Forelimb muscle (tissue), 1 donor: ENCODE measurements around the gene WDR27. TPM values are rescaled to one million over a fixed set of nuclear protein-coding genes. Genes with fewer than 3 reads are reported as not detected.
"Not testable (repeated sequence)": the region's sequence is repeated elsewhere in the genome, so short reads cannot be mapped to it uniquely, and the experiment has no call there.

Experiments used
- DNase-seq: peaks from one replicate; pipeline ENCODE4 v3.0.0-alpha.2; 2013; ENCODE audit warnings: low read depth
- polyA plus RNA-seq: library from polyadenylated mRNA; unstranded; fragments of 120-200 nt; gene quantifications from one replicate; pipeline ENCODE4 v1.2.1, GENCODE V29; 2013; ENCODE audit not compliant: insufficient read length

The WDR27 gene
- polyA plus RNA-seq, 1 donor, result 42.5 TPM

GRCh38 chr6:169604076-169604475 lies 97.8 kb downstream of the WDR27 start:
- DNase-seq, result no peak

DNA sequence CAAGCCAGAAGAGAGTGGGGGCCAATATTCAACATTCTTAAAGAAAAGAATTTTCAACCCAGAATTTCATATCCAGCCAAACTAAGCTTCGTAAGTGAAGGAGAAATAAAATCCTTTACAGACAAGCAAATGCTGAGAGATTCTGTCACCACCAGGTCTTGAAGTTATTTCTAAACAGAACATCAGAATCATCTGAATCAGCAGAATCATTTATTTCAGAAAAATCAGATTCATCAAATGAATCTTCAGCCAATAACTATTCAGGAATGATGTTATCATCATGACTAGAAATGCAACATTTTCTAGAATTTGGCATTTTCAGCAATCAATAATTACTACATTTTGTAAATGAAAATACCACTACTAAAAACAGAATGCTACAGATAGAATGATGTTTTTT lies 100.7 kb downstream of the WDR27 start:
- not testable (repeated sequence) for DNase-seq

- no peak for DNase-seq
Observed at GRCh38 chr6:169592558-169592957, 109.3 kb downstream of the WDR27 start.

DNA sequence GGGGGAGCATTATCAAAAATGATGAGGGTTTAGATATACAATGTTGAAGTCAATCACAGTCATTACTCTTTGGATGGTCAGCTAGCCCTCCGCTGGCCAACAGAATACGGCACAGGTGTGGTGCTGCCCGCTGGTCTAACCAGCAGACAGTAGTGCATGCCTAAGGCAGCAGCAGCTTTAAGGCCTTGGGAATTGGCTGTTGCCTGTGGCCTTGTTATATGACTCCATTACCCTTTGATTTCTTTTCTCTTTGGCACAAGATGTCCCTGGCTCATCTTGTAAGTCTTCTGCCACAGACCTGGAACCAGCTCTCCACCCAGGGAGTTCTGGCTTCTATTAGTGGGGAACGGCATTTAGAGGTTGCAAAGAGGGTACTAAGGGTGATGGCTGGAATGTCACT lies 110.2 kb downstream of the WDR27 start:
- no peak for DNase-seq

- DNase-seq, result no peak
Observed at GRCh38 chr6:169590376-169590939, 111.4 kb downstream of the WDR27 start.

- no peak for DNase-seq
Observed at GRCh38 chr6:169589699-169590257, 112.1 kb downstream of the WDR27 start.

GRCh38 chr6:169589293-169589692 lies 112.5 kb downstream of the WDR27 start:
- DNase-seq, result no peak

- no peak for DNase-seq
Observed at GRCh38 chr6:169587975-169588374, 113.9 kb downstream of the WDR27 start.

DNA sequence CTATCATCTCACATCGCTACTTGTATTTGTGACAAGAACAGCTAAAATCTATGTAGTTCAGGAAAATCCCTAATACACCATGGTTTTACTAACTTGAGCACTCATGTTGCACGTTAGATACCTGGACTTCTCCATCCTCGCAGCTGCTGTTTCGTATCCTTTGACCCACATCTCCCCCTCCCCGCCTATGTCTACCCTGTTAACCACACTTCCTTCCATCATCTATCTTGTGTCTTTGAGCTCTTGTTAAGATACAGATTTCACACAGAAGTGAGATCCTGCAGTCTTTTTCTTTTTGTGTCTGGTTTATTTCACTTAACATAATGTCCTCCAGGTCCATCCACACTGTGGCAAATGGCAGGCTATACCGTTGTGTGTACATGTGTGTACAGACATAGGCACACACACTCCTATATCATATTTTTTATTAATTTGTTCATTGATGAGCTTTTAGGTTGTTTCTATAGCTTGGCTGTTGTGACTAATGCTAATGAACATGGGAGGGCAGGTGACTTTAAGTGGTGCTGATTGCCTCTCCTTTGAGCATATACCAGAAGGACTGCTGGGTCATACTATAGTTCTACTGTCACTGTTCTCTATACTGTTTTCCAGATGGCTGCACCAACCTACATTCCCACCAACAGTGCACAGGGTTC lies 117.8 kb downstream of the WDR27 start:
- no peak for DNase-seq

- no peak for DNase-seq
Observed at GRCh38 chr6:169579407-169580111, 122.3 kb downstream of the WDR27 start.

DNA sequence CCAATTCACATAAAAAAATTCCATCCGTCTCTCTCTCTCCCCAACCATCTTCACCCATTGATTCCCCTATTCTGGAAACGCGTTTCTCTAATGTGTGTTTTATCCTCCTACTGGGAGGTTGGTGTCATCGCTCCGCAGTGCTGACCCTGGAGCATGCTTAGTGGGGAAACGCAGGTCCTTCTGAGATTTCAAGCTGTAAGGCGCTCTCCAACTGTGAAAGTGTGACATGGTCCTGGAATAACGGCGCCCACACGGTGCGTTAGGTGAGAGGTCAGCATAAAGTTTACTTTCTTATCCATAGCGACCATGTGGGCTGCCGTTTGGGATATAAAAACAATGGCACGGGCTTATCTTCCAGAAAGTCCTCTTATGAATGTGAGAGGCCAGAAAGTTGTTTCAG lies 123.9 kb downstream of the WDR27 start:
- no peak for DNase-seq

DNA sequence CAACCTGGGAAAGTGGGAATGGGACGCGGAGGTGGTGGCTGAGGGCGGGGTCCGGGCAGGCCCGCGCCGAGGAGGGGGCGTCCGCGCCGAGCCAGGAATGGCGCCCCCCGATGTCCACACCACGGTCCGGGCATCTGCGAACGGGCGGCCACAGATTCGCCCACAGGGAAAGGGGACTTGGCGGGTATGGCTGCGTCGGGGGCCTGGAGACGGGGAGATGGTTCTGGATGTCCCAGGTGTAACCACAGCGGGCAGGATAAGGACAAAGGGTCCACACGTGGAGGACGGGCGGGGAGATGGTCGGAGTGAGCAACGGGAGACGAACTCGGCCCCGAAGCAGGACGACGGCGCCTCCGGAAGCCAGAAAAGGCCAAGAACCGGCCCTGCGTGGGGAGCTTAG lies 124.6 kb downstream of the WDR27 start:
- no peak for DNase-seq

GRCh38 chr6:169575821-169576220 lies 126.0 kb downstream of the WDR27 start:
- no peak for DNase-seq

DNA sequence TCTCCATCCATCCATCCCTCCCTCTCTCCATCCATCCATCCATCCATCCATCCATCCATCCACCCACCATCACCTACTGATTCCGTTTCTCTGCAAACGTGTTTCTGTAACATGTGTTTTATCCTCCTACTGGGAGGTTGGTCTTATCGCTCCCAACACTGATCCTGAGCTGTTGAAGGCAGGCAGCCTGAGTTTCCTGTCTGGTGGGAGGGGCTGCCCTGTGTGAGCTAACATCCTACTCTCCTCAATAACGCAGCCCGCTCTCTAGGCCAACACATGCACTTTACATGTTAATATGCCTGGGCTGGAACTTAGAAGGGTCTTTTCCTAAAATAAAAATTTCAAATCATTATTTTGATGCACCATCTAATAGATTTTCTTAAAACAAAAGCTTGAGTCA lies 126.5 kb downstream of the WDR27 start:
- no peak for DNase-seq

DNA sequence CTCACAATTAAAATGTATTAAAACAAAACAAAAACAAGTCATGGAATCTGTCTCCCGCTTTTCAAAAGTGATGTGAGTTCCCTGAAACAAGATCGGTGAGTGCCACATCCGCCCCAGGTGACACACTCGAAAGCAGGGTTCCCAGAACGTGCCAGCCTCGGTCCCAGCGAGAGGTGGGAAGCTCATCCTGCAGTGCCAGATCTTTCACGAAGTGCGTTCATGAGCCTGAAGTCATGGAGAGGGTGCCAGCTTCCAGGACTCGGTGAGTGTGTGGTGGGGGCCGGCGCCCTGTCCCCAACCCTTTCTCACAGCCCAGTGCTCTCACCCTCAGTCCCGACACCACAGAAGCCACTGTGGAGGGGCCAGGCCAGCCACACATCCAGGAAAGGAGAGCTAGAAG lies 127.4 kb downstream of the WDR27 start:
- no peak for DNase-seq

DNA sequence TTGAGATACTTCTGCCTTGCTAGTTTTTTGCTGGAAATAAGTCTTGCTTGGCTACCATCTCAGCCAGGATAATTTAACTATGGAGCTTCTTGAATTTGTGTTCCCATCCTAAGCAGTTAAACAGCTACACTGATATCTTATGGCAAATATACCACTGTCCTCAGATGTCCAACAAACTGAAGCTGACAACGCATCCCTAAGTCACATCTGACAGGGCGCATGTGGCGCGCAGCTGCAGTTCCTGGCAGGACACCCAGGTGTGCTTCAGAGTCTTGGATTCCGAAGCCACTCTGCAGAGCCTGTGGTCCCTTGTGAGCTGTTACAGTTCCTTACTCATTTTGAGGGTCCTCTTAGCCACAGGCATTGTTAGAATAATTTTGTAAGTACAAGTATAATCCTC lies 127.9 kb downstream of the WDR27 start:
- no peak for DNase-seq

GRCh38 chr6:169571123-169571962 lies 130.5 kb downstream of the WDR27 start:
- DNase-seq, result no peak

- DNase-seq, result no peak
Observed at GRCh38 chr6:169568314-169569087, 133.3 kb downstream of the WDR27 start.

GRCh38 chr6:169567819-169568218 lies 134.0 kb downstream of the WDR27 start:
- DNase-seq, result no peak

DNA sequence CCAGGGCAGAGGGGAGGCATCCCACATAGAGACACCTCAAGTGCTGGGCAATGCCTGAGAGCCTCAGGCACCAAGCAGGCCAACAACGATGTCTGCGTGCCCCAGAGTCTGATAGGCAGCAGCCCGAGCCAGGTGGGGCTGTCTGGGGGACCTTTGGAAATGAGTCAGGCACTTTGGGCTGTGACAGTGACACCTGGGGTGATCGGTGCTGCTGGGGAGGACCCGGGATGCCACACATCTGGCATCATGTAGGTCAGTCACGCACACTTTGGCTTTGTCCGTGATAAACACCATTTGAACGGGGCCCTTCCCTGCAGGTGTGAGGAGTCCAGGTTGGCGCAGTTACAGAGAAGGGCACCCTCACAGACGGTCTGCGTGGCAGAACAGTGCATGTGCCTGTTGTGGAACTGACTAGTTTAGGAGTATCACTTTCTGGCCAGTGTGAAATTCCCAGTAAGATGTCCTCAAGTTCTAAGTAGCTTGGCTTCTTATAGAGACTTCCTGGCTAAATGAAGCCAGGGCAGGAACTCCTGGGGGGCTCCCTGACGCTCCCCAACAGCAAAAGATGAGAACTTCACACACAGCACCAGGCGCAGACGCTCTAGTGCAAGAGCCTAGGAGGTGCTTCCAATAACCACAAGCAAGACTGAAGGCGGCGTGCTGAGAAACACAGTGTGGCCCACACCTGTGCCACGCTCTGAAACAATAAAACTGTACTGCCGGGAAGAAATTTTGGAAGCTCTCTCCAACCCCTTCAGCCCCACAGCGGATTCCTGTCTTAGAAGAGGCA lies 134.7 kb downstream of the WDR27 start:
- DNase-seq, result no peak
